Measurements from ENCODE around the gene CACNA2D2.

Gene CACNA2D2

GRCh38 chr3:50419595-50420370 is 83.7 kb downstream of the CACNA2D2 start:
- no peak for FAIRE-seq

GRCh38 chr3:50418850-50419249 is 84.6 kb downstream of the CACNA2D2 start:
- FAIRE-seq: no peak

- no peak for FAIRE-seq
Observed at GRCh38 chr3:50417637-50418033, 85.8 kb downstream of the CACNA2D2 start.

- FAIRE-seq: no peak
Observed at GRCh38 chr3:50416736-50417636, 86.4 kb downstream of the CACNA2D2 start.

GRCh38 chr3:50415816-50416215 is 87.6 kb downstream of the CACNA2D2 start:
- FAIRE-seq: no peak

- no peak for FAIRE-seq
Observed at GRCh38 chr3:50415061-50415460, 88.4 kb downstream of the CACNA2D2 start.

- FAIRE-seq: no peak
Observed at GRCh38 chr3:50414616-50415015, 88.8 kb downstream of the CACNA2D2 start.

GRCh38 chr3:50412231-50412754 is 91.1 kb downstream of the CACNA2D2 start:
- FAIRE-seq: no peak

GRCh38 chr3:50411229-50411628 is 92.2 kb downstream of the CACNA2D2 start:
- FAIRE-seq: no peak

GRCh38 chr3:50410608-50411139 is 92.8 kb downstream of the CACNA2D2 start:
- FAIRE-seq: no peak

GRCh38 chr3:50410185-50410584 is 93.2 kb downstream of the CACNA2D2 start:
- FAIRE-seq: no peak

- FAIRE-seq: no peak
Observed at GRCh38 chr3:50408443-50408944, 94.9 kb downstream of the CACNA2D2 start.

GRCh38 chr3:50406487-50406886 is 96.9 kb downstream of the CACNA2D2 start:
- no peak for FAIRE-seq

- FAIRE-seq: no peak
Observed at GRCh38 chr3:50405249-50405648, 98.2 kb downstream of the CACNA2D2 start.

- no peak for FAIRE-seq
Observed at GRCh38 chr3:50401978-50402595, 101.3 kb downstream of the CACNA2D2 start.

GRCh38 chr3:50396502-50396901 is 106.9 kb downstream of the CACNA2D2 start:
- FAIRE-seq: no peak

GRCh38 chr3:50395070-50395860 is 108.2 kb downstream of the CACNA2D2 start:
- no peak for FAIRE-seq

- no peak for FAIRE-seq
Observed at GRCh38 chr3:50393061-50393460, 110.4 kb downstream of the CACNA2D2 start.

GRCh38 chr3:50392101-50392715 is 111.2 kb downstream of the CACNA2D2 start:
- no peak for FAIRE-seq

- FAIRE-seq: no peak
Observed at GRCh38 chr3:50390508-50391224, 112.8 kb downstream of the CACNA2D2 start.

GRCh38 chr3:50389414-50389767 is 114.0 kb downstream of the CACNA2D2 start:
- no peak for FAIRE-seq

All from TTC549 (cell line).